HEK293 (cell line): ENCODE data around the gene CAGE1.

Experiments
- CTCF ChIA-PET: fragments of 350-600 bp; formaldehyde crosslinking; extraction: SDS; loops from one replicate; lab custom pipeline; 2021; ENCODE audit warnings: antibody characterized with exemption; lab: Yijun Ruan, JAX
- POLR2A ChIA-PET: fragments of 300-600 bp; formaldehyde crosslinking; extraction: SDS; loops from one replicate; lab custom pipeline; 2020; ENCODE audit warnings: antibody characterized with exemption, inconsistent platforms; lab: Yijun Ruan, JAX
- H3K27ac ChIP-seq: fragments of 200-500 bp; sonication (Bioruptor generic); 2 replicates; pipeline ENCODE4 v1.5.1; 2014; ENCODE audit warnings: low read depth, low read length, control low read depth, inconsistent platforms; ENCODE audit errors: extremely low read depth
- H3K36me3 ChIP-seq, 2 experiments: fragments of 200-500 bp in 1 of 2; sonication (Bioruptor generic) in 1 of 2; 1 replicate in 1 of 2; 2 replicates in 1 of 2; pipeline ENCODE4 v1.5.1; 2014 to 2017; ENCODE audit warnings: inconsistent platforms in 2 of 2, low read length in 2 of 2; ENCODE audit not compliant: control insufficient read depth in 2 of 2, insufficient read depth in 1 of 2
- H3K4me1 ChIP-seq: fragments of 200-500 bp; sonication (Bioruptor generic); 2 replicates; pipeline ENCODE4 v1.5.1; 2014; ENCODE audit warnings: mild to moderate bottlenecking, low read length, inconsistent platforms; ENCODE audit not compliant: control insufficient read depth, insufficient read depth
- H3K4me3 ChIP-seq: 2 replicates; pipeline ENCODE4 v1.5.1; 2011; ENCODE audit warnings: low read depth, mild to moderate bottlenecking, control low read depth, low read length, moderate library complexity
- H3K9me3 ChIP-seq: fragments of 200-500 bp; sonication (Bioruptor generic); 2 replicates; pipeline ENCODE4 v1.5.1; 2014; ENCODE audit warnings: low read depth, low read length, inconsistent platforms; ENCODE audit not compliant: control insufficient read depth, insufficient read depth
- GLIS1 ChIP-seq: fragments of 450-650 bp; formaldehyde crosslinking; IDR thresholded peaks from 2 replicates; pipeline ENCODE4 v1.5.1; 2016; ENCODE audit warnings: missing biosample characterization, missing genetic modification characterization
- INSM2 ChIP-seq: fragments of 450-650 bp; formaldehyde crosslinking; IDR thresholded peaks from 2 replicates; pipeline ENCODE4 v1.5.1; 2016; ENCODE audit warnings: missing biosample characterization, missing genetic modification characterization
- KLF1 ChIP-seq: fragments of 450-650 bp; formaldehyde crosslinking; IDR thresholded peaks from 2 replicates; pipeline ENCODE4 v1.5.1; 2016; ENCODE audit warnings: missing biosample characterization, missing genetic modification characterization
- OSR2 ChIP-seq: fragments of 450-650 bp; formaldehyde crosslinking; IDR thresholded peaks from 2 replicates; pipeline ENCODE4 v1.5.1; 2016; ENCODE audit warnings: missing biosample characterization, missing genetic modification characterization
- SCRT2 ChIP-seq: fragments of 450-650 bp; formaldehyde crosslinking; IDR thresholded peaks from 2 replicates; pipeline ENCODE4 v1.5.1; 2016; ENCODE audit warnings: missing biosample characterization, missing genetic modification characterization
- ZBTB7A ChIP-seq: fragments of 450-650 bp; formaldehyde crosslinking; IDR thresholded peaks from 2 replicates; pipeline ENCODE4 v1.5.1; 2016; ENCODE audit warnings: low read depth, missing biosample characterization, missing genetic modification characterization
- ZEB2 ChIP-seq: fragments of 450-650 bp; formaldehyde crosslinking; IDR thresholded peaks from 2 replicates; pipeline ENCODE4 v1.5.1; 2016; ENCODE audit warnings: missing biosample characterization, missing genetic modification characterization
- ZIC2 ChIP-seq: fragments of 450-650 bp; formaldehyde crosslinking; IDR thresholded peaks from 2 replicates; pipeline ENCODE4 v1.5.1; 2016; ENCODE audit warnings: missing biosample characterization, missing genetic modification characterization
- ZNF155 ChIP-seq: fragments of 450-650 bp; formaldehyde crosslinking; IDR thresholded peaks from 2 replicates; pipeline ENCODE4 v1.5.1; 2016; ENCODE audit warnings: missing biosample characterization, missing genetic modification characterization
- ZNF175 ChIP-seq: fragments of 450-650 bp; formaldehyde crosslinking; IDR thresholded peaks from 2 replicates; pipeline ENCODE4 v1.5.1; 2016; ENCODE audit warnings: missing biosample characterization, missing genetic modification characterization
- ZNF266 ChIP-seq: fragments of 450-650 bp; formaldehyde crosslinking; IDR thresholded peaks from 2 replicates; pipeline ENCODE4 v1.5.1; 2016; ENCODE audit warnings: missing biosample characterization, missing genetic modification characterization, low read depth
- ZNF37A ChIP-seq: fragments of 450-650 bp; IDR thresholded peaks from 2 replicates; pipeline ENCODE4 v1.5.1; 2018; ENCODE audit warnings: missing biosample characterization, missing genetic modification characterization
- ZNF423 ChIP-seq: fragments of 450-650 bp; formaldehyde crosslinking; IDR thresholded peaks from 2 replicates; pipeline ENCODE4 v1.5.1; 2016; ENCODE audit warnings: missing biosample characterization, missing genetic modification characterization
- ZNF48 ChIP-seq: fragments of 450-650 bp; formaldehyde crosslinking; IDR thresholded peaks from 2 replicates; pipeline ENCODE4 v1.5.1; 2016; ENCODE audit warnings: missing biosample characterization, missing genetic modification characterization
- ZNF530 ChIP-seq: fragments of 450-650 bp; formaldehyde crosslinking; IDR thresholded peaks from 2 replicates; pipeline ENCODE4 v1.5.1; 2016; ENCODE audit warnings: low read depth, missing biosample characterization, missing genetic modification characterization
- ZNF544 ChIP-seq: fragments of 450-650 bp; formaldehyde crosslinking; IDR thresholded peaks from 2 replicates; pipeline ENCODE4 v1.5.0; 2017; ENCODE audit warnings: missing biosample characterization, missing genetic modification characterization
- ZNF555 ChIP-seq: fragments of 450-650 bp; formaldehyde crosslinking; conservative IDR thresholded peaks from 2 replicates; pipeline ENCODE4 v1.5.1; 2017; ENCODE audit warnings: missing biosample characterization, mild to moderate bottlenecking, missing genetic modification characterization, inconsistent platforms
- ZNF626 ChIP-seq: fragments of 450-650 bp; sonication (Bioruptor Pico); formaldehyde crosslinking; IDR thresholded peaks from 2 replicates; pipeline ENCODE4 v1.5.1; 2018; ENCODE audit warnings: missing biosample characterization, missing genetic modification characterization, inconsistent platforms
- ZNF747 ChIP-seq: fragments of 450-650 bp; formaldehyde crosslinking; IDR thresholded peaks from 2 replicates; pipeline ENCODE4 v1.5.1; 2016; ENCODE audit warnings: missing biosample characterization, missing genetic modification characterization
- ZNF776 ChIP-seq: fragments of 450-650 bp; formaldehyde crosslinking; IDR thresholded peaks from 2 replicates; pipeline ENCODE4 v1.5.0; 2017; ENCODE audit warnings: missing biosample characterization, missing genetic modification characterization, borderline replicate concordance
- ZNF777 ChIP-seq: fragments of 450-650 bp; formaldehyde crosslinking; IDR thresholded peaks from 2 replicates; pipeline ENCODE4 v1.5.1; 2017; ENCODE audit warnings: missing biosample characterization, missing genetic modification characterization, borderline replicate concordance
- TF ChIP-seq, protein P1 (sequence below): fragments of 450-650 bp; formaldehyde crosslinking; IDR thresholded peaks from 2 replicates; pipeline ENCODE4 v1.5.1; 2017; ENCODE audit warnings: missing biosample characterization, missing genetic modification characterization
- TF ChIP-seq, protein P2 (sequence below): fragments of 450-650 bp; formaldehyde crosslinking; IDR thresholded peaks from 2 replicates; pipeline ENCODE4 v1.5.1; 2016; ENCODE audit warnings: missing biosample characterization, missing genetic modification characterization
- TF ChIP-seq, protein P3 (sequence below): fragments of 450-650 bp; formaldehyde crosslinking; conservative IDR thresholded peaks from 2 replicates; pipeline ENCODE4 v1.5.1; 2016; ENCODE audit warnings: low read depth, missing biosample characterization, missing genetic modification characterization
- TF ChIP-seq, protein P4 (sequence below): fragments of 450-650 bp; formaldehyde crosslinking; IDR thresholded peaks from 2 replicates; pipeline ENCODE4 v1.5.1; 2017; ENCODE audit warnings: missing biosample characterization, missing genetic modification characterization
- TF ChIP-seq, protein P5 (sequence below): fragments of 450-650 bp; formaldehyde crosslinking; IDR thresholded peaks from 2 replicates; pipeline ENCODE4 v1.5.1; 2016; ENCODE audit warnings: missing biosample characterization, missing genetic modification characterization

The CAGE1 gene

GRCh38 chr6:7410851-7411250 is 21.3 kb upstream of the CAGE1 start:
- no peak overlapping the region for H3K27ac ChIP-seq
- H3K4me3 ChIP-seq, result no peak overlapping the region
- ChIA-PET POLR2A (interaction anchor here (0.6 kb wide), 1 partner anchor 70 kb away, joined by 3 read pairs; no protein-coding TSS in a partner anchor), CTCF (interaction anchor here (0.6 to 1.0 kb wide), 2 partner anchors 139 to 167 kb away, joined by 4 read pairs; no protein-coding TSS in a partner anchor)
- H3K36me3 ChIP-seq, result peaks cover 83 to 87% of the 10 kb centered on the region in 2 experiments
- no peaks in the 10 kb centered on the region for H3K9me3 ChIP-seq
- H3K4me1 ChIP-seq, result no peaks in the 10 kb centered on the region
- TF ChIP-seq, protein P1, sequence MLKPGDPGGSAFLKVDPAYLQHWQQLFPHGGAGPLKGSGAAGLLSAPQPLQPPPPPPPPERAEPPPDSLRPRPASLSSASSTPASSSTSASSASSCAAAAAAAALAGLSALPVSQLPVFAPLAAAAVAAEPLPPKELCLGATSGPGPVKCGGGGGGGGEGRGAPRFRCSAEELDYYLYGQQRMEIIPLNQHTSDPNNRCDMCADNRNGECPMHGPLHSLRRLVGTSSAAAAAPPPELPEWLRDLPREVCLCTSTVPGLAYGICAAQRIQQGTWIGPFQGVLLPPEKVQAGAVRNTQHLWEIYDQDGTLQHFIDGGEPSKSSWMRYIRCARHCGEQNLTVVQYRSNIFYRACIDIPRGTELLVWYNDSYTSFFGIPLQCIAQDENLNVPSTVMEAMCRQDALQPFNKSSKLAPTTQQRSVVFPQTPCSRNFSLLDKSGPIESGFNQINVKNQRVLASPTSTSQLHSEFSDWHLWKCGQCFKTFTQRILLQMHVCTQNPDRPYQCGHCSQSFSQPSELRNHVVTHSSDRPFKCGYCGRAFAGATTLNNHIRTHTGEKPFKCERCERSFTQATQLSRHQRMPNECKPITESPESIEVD, result no peak
- TF ChIP-seq ZBTB7A (tag by site-specific recombination) (no peak), OSR2 (tag by site-specific recombination) (no peak), ZNF776 (tag by site-specific recombination) (no peak), ZNF777 (tag by site-specific recombination) (no peak), ZNF155 (tag by site-specific recombination) (no peak), ZNF48 (tag by site-specific recombination) (no peak), ZNF544 (tag by site-specific recombination) (no peak), ZNF747 (no peak), ZIC2 (tag by site-specific recombination) (no peak), ZNF423 (tag by site-specific recombination) (no peak), ZNF530 (tag by site-specific recombination) (no peak)
- TF ChIP-seq, protein P2, sequence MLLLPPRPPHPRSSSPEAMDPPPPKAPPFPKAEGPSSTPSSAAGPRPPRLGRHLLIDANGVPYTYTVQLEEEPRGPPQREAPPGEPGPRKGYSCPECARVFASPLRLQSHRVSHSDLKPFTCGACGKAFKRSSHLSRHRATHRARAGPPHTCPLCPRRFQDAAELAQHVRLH (tag by site-specific recombination), result no peak

DNA sequence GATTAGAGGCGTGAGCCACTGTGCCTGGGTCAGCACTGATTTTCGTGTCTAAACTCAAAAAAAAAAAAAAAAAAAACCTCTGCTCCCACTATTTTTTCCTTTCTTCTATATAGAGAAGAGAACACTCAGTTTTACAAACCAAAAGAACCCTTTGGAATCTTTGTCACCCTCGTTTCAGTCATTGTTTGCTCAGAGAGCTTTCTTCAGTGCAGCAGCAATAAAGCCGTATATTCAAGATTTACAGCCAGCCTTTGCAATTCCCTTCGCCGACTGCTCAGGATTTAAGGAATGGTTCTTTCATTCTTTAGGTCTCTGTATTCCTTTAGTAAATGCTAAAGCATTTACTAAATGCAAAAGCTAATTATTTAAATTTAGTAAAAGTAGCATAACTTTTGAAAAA is 20.2 kb upstream of the CAGE1 start:
- H3K27ac ChIP-seq, result no peak overlapping the region
- CTCF ChIA-PET, result interaction anchor here (0.6 to 1.0 kb wide), 3 partner anchors 19 to 140 kb away, joined by 4 read pairs; no protein-coding TSS in a partner anchor
- TF ChIP-seq KLF1 (tag by site-specific recombination), result no peak
- TF ChIP-seq SCRT2 (tag by site-specific recombination), result no peak
- TF ChIP-seq, protein P3, sequence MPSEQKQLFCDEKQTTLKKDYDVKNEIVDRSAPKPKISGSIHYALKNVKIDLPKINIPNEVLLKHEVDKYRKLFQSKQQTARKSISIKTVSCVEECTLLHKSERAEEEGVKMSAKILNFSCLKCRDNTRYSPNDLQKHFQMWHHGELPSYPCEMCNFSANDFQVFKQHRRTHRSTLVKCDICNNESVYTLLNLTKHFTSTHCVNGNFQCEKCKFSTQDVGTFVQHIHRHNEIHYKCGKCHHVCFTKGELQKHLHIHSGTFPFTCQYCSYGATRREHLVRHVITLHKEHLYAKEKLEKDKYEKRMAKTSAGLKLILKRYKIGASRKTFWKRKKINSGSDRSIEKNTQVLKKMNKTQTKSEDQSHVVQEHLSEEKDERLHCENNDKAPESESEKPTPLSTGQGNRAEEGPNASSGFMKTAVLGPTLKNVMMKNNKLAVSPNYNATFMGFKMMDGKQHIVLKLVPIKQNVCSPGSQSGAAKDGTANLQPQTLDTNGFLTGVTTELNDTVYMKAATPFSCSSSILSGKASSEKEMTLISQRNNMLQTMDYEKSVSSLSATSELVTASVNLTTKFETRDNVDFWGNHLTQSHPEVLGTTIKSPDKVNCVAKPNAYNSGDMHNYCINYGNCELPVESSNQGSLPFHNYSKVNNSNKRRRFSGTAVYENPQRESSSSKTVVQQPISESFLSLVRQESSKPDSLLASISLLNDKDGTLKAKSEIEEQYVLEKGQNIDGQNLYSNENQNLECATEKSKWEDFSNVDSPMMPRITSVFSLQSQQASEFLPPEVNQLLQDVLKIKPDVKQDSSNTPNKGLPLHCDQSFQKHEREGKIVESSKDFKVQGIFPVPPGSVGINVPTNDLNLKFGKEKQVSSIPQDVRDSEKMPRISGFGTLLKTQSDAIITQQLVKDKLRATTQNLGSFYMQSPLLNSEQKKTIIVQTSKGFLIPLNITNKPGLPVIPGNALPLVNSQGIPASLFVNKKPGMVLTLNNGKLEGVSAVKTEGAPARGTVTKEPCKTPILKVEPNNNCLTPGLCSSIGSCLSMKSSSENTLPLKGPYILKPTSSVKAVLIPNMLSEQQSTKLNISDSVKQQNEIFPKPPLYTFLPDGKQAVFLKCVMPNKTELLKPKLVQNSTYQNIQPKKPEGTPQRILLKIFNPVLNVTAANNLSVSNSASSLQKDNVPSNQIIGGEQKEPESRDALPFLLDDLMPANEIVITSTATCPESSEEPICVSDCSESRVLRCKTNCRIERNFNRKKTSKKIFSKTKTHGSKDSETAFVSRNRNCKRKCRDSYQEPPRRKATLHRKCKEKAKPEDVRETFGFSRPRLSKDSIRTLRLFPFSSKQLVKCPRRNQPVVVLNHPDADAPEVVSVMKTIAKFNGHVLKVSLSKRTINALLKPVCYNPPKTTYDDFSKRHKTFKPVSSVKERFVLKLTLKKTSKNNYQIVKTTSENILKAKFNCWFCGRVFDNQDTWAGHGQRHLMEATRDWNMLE (tag by site-specific recombination), result no peak
- TF ChIP-seq GLIS1, result no peak
- no peak for TF ChIP-seq ZNF266 (tag by site-specific recombination)
- TF ChIP-seq ZNF626 (tag by site-specific recombination), result no peak
- no peak for TF ChIP-seq ZEB2 (tag by site-specific recombination)
- no peak for TF ChIP-seq ZNF555 (tag by site-specific recombination)
- TF ChIP-seq ZNF175 (tag by site-specific recombination), result no peak
- TF ChIP-seq, protein P4, sequence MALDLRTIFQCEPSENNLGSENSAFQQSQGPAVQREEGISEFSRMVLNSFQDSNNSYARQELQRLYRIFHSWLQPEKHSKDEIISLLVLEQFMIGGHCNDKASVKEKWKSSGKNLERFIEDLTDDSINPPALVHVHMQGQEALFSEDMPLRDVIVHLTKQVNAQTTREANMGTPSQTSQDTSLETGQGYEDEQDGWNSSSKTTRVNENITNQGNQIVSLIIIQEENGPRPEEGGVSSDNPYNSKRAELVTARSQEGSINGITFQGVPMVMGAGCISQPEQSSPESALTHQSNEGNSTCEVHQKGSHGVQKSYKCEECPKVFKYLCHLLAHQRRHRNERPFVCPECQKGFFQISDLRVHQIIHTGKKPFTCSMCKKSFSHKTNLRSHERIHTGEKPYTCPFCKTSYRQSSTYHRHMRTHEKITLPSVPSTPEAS, result no peak
- TF ChIP-seq, protein P5, sequence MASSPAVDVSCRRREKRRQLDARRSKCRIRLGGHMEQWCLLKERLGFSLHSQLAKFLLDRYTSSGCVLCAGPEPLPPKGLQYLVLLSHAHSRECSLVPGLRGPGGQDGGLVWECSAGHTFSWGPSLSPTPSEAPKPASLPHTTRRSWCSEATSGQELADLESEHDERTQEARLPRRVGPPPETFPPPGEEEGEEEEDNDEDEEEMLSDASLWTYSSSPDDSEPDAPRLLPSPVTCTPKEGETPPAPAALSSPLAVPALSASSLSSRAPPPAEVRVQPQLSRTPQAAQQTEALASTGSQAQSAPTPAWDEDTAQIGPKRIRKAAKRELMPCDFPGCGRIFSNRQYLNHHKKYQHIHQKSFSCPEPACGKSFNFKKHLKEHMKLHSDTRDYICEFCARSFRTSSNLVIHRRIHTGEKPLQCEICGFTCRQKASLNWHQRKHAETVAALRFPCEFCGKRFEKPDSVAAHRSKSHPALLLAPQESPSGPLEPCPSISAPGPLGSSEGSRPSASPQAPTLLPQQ (tag by site-specific recombination), result no peak
- TF ChIP-seq INSM2, result no peak
- TF ChIP-seq ZNF37A (tag by site-specific recombination), result no peak

More for the DNA sequence above, 20.2 kb upstream of the CAGE1 start:
- Histone ChIP-seq H3K4me3 (no peak overlapping the region), H3K36me3 (peaks cover 83 to 87% of the 10 kb centered on the region in 2 experiments), H3K9me3 (no peaks in the 10 kb centered on the region), H3K4me1 (no peaks in the 10 kb centered on the region)
- POLR2A ChIA-PET, result no interaction called here
